ENCODE measurements around the gene ARHGAP24. TPM values are rescaled to one million over a fixed set of nuclear protein-coding genes. Genes with fewer than 3 reads are reported as not detected.

The ARHGAP24 gene
- total and polyA plus RNA-seq, 2 donors (not counting 1 experiment from before 2014, with no cell fraction given): 48.4 to 141 TPM

- Histone ChIP-seq H3K36me3 (replicated peaks in 1 of 2; ENCODE audit: control extremely low read depth in 1 of 2, control insufficient read depth in 1 of 2, extremely low read depth in 1 of 2, insufficient read depth in 2 of 2, low read length in 1 of 2) (peaks cover 4 to 8% of the 10 kb centered on the region in 2 experiments), H3K79me2 (ENCODE audit: control insufficient read depth, insufficient read depth, low read length) (no peaks in the 10 kb centered on the region), H2AFZ (ENCODE audit: insufficient read depth, low read depth, low read length, poor library complexity, severe bottlenecking) (no peak overlapping the region), H3K9ac (ENCODE audit: low read length) (no peak overlapping the region), H4K20me1 (ENCODE audit: control insufficient read depth, insufficient read depth, low read length, poor library complexity, severe bottlenecking) (peaks cover 3% of the 10 kb centered on the region), H3K27ac (ENCODE audit: low read length in 2 of 2) (no peak overlapping the region), H3K9me3 (ENCODE audit: control extremely low read depth in 1 of 3, control insufficient read depth in 2 of 3, insufficient read depth in 1 of 3, low read length in 2 of 3) (peaks cover 0 to 2% (median 1%) of the 10 kb centered on the region in 3 donors), H3K4me1 (ENCODE audit: control insufficient read depth in 2 of 2, insufficient read depth in 2 of 2, low read length in 2 of 2) (no peaks in the 10 kb centered on the region), H3K4me2 (replicated peaks; ENCODE audit: low read depth, low read length, poor library complexity, severe bottlenecking) (no peak overlapping the region), H3K27me3 (replicated peaks in 1 of 4; ENCODE audit: control extremely low read depth in 1 of 4, control insufficient read depth in 3 of 4, insufficient read depth in 4 of 4, low read length in 3 of 4) (no peaks in the 10 kb centered on the region), H3K4me3 (ENCODE audit: control extremely low read depth in 1 of 5, extremely low read depth in 1 of 5, insufficient read depth in 1 of 5, low read depth in 2 of 5, low read length in 4 of 5) (no peak overlapping the region)
- Mint-ChIP-seq H3K27me3 (no peaks in the 10 kb centered on the region), H3K4me3 (no peak overlapping the region), H3K9me3 (ENCODE audit: insufficient read depth) (no peaks in the 10 kb centered on the region), H3K27ac (no peak overlapping the region), H3K4me1 (peaks cover 6% of the 10 kb centered on the region)
- DNase-seq (no peak), ATAC-seq (ENCODE audit: low read depth) (no peak)
- TF ChIP-seq EZH2 (IDR thresholded peaks at IDR 0.05; ENCODE audit: borderline replicate concordance, insufficient read depth, low read depth, low read length, poor library complexity, severe bottlenecking): no peak
- TF ChIP-seq CTCF (IDR thresholded peaks at IDR 0.05): no peak
- ChIA-PET POLR2A (no interaction called here), CTCF (no interaction called here)
- intact Hi-C loops (cut with micrococcal nuclease): no loop called here
Measured at GRCh38 chr4:85946821-85947220, 471.9 kb downstream of the ARHGAP24 start.

- no peaks in the 10 kb centered on the region for H3K4me1 ChIP-seq (ENCODE audit: control insufficient read depth in 2 of 2, insufficient read depth in 2 of 2, low read length in 2 of 2)
- Mint-ChIP-seq H3K4me3 (no peak overlapping the region), H3K4me1 (peaks cover 9% of the 10 kb centered on the region), H3K9me3 (ENCODE audit: insufficient read depth) (no peaks in the 10 kb centered on the region), H3K27ac (no peak overlapping the region), H3K27me3 (no peaks in the 10 kb centered on the region)
- no peak overlapping the region for H3K27ac ChIP-seq (ENCODE audit: low read length in 2 of 2)
- H3K4me2 ChIP-seq (replicated peaks; ENCODE audit: low read depth, low read length, poor library complexity, severe bottlenecking): no peak overlapping the region
- no peaks in the 10 kb centered on the region for H3K27me3 ChIP-seq (replicated peaks in 1 of 4; ENCODE audit: control extremely low read depth in 1 of 4, control insufficient read depth in 3 of 4, insufficient read depth in 4 of 4, low read length in 3 of 4)
- H3K79me2 ChIP-seq (ENCODE audit: control insufficient read depth, insufficient read depth, low read length): peaks cover 3% of the 10 kb centered on the region
- ChIA-PET POLR2A (no interaction called here), CTCF (no interaction called here)
- peaks cover 3% of the 10 kb centered on the region for H4K20me1 ChIP-seq (ENCODE audit: control insufficient read depth, insufficient read depth, low read length, poor library complexity, severe bottlenecking)
- no peak overlapping the region for H2AFZ ChIP-seq (ENCODE audit: insufficient read depth, low read depth, low read length, poor library complexity, severe bottlenecking)
- peaks cover 1 to 18% of the 10 kb centered on the region in 2 experiments for H3K36me3 ChIP-seq (replicated peaks in 1 of 2; ENCODE audit: control extremely low read depth in 1 of 2, control insufficient read depth in 1 of 2, extremely low read depth in 1 of 2, insufficient read depth in 2 of 2, low read length in 1 of 2)
- H3K4me3 ChIP-seq (ENCODE audit: control extremely low read depth in 1 of 5, extremely low read depth in 1 of 5, insufficient read depth in 1 of 5, low read depth in 2 of 5, low read length in 4 of 5): no peak overlapping the region
- intact Hi-C loops (cut with micrococcal nuclease): no loop called here
- no peak for DNase-seq
- WGBS (ENCODE audit: insufficient coverage): no CpG with 5 or more reads among the region's 3 CpGs
- no peak for ATAC-seq (ENCODE audit: low read depth)
- no peaks in the 10 kb centered on the region for H3K9me3 ChIP-seq (ENCODE audit: control extremely low read depth in 1 of 3, control insufficient read depth in 2 of 3, insufficient read depth in 1 of 3, low read length in 2 of 3)
- no peak overlapping the region for H3K9ac ChIP-seq (ENCODE audit: low read length)
- TF ChIP-seq EZH2 (IDR thresholded peaks at IDR 0.05; ENCODE audit: borderline replicate concordance, insufficient read depth, low read depth, low read length, poor library complexity, severe bottlenecking) (no peak), CTCF (IDR thresholded peaks at IDR 0.05) (no peak)
Measured at GRCh38 chr4:85951099-85951498, 476.1 kb downstream of the ARHGAP24 start.
